Measurements from ENCODE around the gene SRPRA.

SRPRA gene

DNA sequence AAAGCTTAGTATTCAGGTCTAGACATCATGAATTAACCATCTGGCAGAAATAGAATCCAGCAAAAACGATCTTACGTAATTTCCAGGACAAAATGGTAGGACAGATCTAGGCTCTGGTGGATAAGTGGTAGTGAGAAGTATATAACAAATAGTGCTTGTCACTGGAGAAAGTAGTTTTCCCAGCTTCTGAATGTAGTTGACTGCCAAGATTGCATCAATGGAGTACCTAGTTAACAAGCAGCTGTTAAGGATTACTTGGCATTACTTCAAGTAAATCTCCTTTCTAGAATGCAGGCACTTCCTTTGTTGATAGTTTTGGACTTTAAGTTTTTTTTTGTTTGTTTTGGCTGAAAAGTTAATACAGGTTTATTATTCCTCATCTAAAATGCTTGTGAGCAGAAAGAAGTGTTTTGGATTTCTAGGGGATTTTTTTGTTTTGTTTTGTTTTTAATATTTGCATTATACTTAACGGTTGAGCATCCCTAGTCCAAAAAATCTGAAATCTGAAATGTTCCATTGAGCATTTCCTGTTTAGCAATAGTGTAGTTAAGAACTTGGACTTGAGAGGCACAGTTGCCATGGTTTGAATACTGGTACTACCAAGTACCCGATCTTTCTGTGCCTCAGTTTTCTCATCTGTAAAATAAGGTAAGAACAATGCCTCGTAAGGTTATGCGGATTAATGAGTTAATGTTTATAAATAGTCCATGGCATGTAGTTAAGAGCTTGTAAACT is 36.8 kb downstream of the SRPRA start:
- no peak for DNase-seq (ENCODE audit: low read depth in 2 of 2, low spot score in 1 of 2)

DNA sequence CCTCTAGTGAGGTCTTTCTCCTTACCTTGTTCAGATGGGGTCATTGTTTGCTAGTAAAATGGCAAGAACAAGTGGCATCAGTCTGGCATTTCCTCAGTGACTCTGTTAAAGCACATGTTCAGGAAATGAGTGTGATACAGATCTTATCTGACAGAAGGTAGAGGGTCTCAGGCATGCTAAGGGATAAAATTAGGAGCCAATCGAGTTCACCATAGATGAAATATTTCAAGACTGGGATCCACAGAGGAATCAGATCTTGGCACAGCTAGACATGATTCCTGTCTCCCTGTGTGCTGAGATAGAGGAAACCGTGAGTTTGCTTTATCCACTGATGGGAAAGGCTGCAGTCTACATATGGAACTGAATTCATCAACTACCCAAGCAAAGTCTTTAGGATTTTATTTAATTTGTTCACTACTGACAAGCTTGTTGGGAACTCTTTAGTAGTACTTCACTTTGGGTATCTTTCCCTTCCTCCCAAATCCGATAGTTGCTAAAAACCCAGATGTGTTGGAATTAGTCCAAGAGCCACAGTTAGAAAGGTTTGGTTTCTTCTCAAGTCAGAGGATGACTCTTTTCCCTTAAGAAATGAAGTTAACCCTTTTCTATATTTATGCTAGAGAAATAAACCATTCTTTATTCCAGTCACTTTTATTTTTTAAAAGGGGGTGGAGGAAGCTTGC is 38.7 kb downstream of the SRPRA start:
- no peak for DNase-seq (ENCODE audit: low read depth in 2 of 2, low spot score in 1 of 2)

DNA sequence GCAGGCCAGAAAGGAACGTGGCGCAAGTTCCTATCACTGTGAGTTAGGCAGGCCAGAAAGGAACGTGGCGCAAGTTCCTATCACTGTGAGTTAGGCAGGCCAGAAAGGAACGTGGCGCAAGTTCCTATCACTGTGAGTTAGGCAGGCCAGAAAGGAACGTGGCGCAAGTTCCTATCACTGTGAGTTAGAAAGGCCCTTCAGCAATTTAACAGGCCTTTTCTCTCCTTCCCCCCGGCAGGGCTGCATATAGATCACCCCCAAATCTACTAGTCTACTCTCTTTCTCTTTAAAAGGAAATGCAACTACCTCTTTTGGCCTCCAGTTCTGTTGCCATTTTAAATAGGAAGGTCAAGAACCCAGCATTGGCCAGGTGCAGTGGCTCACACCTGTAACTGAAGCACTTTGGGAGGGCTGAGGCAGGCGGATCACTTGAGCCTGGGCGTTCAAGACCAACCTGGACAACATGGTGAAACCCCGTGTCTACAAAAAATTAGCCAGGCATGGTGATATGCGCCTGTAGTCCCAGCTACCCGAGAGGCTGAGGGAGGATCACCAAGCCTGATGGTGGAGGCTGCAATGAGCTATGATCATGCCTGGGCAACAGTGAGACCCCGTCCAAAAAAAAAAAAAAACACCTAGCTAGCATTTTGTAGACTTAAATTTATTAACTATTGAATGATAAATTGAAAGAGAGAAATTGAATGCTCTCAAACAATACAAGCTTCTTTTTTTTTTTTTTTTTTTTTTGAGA is 42.2 kb downstream of the SRPRA start:
- DNase-seq (ENCODE audit: low read depth in 2 of 2, low spot score in 1 of 2), result no peak

DNA sequence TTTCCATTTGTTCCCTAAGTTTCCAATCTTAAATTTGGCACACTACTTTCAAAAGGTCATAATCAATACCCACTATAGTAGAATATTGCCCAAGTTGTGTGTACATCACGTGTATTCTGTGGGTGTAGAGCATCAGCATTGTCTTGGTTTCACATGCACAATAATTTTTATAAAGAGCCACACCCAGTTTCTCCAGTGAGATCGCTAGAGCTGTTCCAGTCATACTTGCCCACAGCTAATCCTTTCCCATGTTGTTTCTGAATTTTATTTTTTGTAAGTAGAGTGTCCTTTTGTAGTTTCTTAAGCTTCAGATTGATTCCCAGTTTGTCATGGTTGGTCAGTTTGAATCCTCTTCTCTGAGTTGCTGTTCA is 43.4 kb downstream of the SRPRA start:
- no peak for DNase-seq (ENCODE audit: low read depth in 2 of 2, low spot score in 1 of 2)

DNA sequence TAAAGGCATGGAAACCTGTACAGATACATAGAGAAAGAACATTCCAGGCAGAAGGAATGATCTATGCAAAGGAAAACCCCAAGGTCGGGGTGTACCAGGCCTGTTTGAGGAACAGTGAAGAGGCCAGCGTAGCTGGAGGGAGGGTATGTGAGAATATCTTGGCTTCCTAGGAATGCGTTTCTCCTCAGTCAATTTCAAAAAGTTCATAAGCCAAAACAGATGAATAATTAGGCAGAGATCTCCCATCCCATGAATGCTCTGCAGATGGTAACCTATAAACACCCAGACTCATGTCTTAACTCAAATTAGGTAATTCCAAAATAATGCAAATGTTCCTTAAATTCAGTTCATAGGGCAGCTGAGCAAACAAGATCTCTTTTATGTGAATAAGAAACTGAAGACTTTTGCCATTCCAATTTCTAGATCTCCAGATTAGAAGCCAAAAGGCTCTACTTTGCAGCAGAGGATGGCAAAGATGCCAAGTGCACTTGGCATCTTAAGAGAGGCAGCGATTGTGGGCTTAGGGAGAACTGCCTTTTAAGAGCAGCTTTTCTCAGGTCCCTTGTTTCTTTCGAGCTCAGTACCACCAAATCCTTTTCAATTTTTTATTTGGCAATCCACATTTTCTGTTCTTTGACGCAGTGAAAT is 43.9 kb downstream of the SRPRA start:
- no peak for DNase-seq (ENCODE audit: low read depth in 2 of 2, low spot score in 1 of 2)

DNA sequence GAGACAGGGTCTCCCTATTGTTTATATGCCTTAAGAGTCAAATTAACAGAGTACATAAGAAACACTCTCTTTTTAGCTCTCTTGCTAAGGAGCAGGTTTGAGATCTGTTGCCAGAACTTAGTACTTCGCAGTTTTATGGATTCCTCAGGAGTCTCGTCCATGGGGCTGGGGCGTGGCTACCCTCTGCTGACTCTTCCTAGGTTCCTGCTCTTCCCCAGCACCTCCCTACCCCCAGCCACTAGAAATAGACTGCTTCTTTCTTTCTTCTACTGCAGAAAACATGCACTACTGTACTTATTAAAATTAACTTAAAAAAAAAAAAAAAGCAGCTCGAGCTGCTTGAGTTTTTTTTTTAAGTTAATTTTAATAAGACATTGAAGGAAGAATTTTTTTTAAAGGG is 49.1 kb downstream of the SRPRA start:
- DNase-seq (ENCODE audit: low read depth in 2 of 2, low spot score in 1 of 2), result no peak

DNA sequence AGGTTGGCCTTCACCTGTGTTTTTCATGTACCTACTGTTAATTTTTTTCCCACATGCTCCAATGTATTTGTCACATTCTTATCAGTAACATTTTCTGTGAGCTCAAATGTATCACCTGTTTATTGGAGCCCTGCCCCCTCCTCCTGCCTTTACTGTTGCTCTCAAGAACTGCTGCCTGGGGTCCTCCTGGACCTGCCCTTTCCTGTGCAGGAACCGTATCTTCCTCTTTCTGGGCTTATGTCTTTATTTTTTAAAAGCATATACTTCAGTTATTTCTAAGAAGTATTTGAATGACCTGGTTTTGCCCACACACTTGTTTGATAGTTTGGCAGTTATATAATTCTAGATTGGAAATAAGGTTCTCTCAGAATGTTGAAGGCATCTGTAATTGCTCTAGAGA is 51.2 kb downstream of the SRPRA start:
- DNase-seq (ENCODE audit: low read depth in 2 of 2, low spot score in 1 of 2), result no peak

DNA sequence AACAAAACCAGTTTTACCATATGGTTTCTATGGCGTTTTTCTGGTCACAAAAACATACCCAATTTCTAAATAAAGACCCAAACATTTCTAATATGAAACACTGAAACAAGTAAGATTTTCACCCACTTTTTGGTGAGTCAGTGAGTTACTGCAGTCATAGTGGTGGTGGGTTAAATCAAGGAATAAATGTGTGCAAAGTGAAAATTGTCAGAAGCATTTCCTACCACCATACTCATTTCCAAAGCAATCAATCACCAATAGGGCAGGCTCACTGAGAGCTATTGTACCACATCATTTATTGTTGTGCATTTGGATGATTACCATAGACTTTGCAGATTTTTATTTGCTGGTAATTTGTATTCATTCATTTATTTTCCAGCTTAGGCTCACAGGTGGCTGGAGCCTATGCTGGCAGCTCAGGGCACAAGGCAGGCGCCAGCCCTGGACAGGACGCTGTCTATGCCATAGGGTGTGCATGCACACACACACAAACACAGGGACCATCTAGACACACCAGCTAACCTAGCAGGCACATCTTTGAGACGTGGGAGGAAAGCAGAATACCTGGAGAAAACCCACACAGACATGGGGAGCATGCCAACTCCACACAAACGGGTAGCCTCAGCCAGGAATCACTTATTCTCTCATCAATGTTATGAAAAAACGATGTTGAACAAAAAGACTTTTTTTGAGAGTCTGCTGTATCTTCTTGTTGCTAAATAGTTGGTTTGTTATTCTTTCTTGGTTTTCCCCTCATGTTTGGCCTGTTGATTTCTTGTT is 52.0 kb downstream of the SRPRA start:
- no peak for DNase-seq (ENCODE audit: low read depth in 2 of 2, low spot score in 1 of 2)

DNA sequence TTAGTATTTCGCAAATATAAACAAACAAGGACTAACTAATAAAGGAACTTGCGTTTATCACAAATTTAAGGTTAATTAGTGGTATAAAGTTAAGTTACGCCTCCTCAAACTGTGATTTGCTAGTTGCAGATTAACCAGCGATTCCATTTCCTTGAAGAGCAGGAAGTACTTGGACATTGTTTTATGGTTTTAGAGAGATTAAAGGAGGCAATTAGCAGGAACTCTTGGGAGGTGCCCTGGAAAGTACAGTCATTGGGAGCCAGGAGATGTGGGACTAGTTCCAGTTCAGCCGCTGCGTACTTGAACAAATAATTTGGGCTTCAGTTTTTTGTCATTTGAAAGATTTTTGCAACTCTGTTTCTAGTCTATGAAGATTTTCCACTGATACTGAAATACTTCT is 53.9 kb downstream of the SRPRA start:
- no peak for DNase-seq (ENCODE audit: low read depth in 2 of 2, low spot score in 1 of 2)

DNA sequence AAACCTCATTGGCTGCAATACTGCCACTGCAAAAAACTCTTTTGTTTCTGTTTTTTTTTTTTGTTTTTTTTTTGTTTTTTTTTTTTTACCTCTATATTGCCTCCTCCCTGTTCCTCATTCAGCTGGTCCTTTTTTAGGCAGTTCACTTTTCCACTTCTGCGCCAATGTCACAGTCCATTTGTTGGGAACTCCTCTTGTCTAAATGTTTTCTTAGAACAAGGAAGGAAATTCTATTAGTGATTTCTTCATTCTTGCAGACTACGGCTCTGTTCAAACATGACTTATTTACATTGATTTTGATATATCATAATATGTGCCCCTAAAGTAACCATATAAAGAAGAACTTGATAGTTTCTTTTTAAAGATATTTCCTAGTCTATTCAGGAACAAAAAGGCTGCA is 54.3 kb downstream of the SRPRA start:
- DNase-seq (ENCODE audit: low read depth in 2 of 2, low spot score in 1 of 2), result no peak

Measured in stimulated activated CD8-positive, alpha-beta memory T cell treated with anti-CD3 and anti-CD28 coated beads, Interleukin-4, amount 100 ng/mL, for 1 hour (primary cell).